BJ (cell line): Measurements from ENCODE around the gene CFAP97D2. TPM values are rescaled to one million over a fixed set of nuclear protein-coding genes. Genes with fewer than 3 reads are reported as not detected.
A peak's percentile ranks its signal among the peaks of the same experiment; 100 is the strongest.
"Not testable (repeated sequence)": the region's sequence is repeated elsewhere in the genome, so short reads cannot be mapped to it uniquely, and the experiment has no call there.

Experiments used
- CTCF ChIA-PET: fragments of 350-600 bp; formaldehyde crosslinking; extraction: SDS; loops from one replicate; lab custom pipeline; 2021; ENCODE audit warnings: antibody characterized with exemption, inconsistent platforms; lab: Yijun Ruan, JAX
- POLR2A ChIA-PET: fragments of 300-600 bp; sonication (Branson Sonifier 250); formaldehyde crosslinking; extraction: SDS; loops from one replicate; lab custom pipeline; 2021; ENCODE audit warnings: antibody characterized with exemption; lab: Charles Lee
- DNase-seq: peaks from one replicate; pipeline ENCODE4 v3.0.0-alpha.2; 2011; ENCODE audit warnings: low read depth
- H3K27me3 ChIP-seq: 2 replicates; pipeline ENCODE4 v1.6.0; 2011; ENCODE audit warnings: low read length; ENCODE audit not compliant: control insufficient read depth, insufficient read depth
- H3K36me3 ChIP-seq: 2 replicates; pipeline ENCODE4 v1.5.1; 2011; ENCODE audit warnings: low read length; ENCODE audit not compliant: control insufficient read depth, insufficient read depth
- H3K4me3 ChIP-seq: 2 replicates; pipeline ENCODE4 v1.5.1; 2011; ENCODE audit warnings: low read depth, mild to moderate bottlenecking, control low read depth, low read length
- polyA plus RNA-seq: library from polyadenylated mRNA; depleted of rRNA; stranded (reverse); fragments of >200 nt; gene quantifications from 2 replicates; pipeline ENCODE4 v1.2.3, GENCODE V29; 2011
- TF ChIP-seq, protein P1 (sequence below): IDR thresholded peaks from 2 replicates; pipeline ENCODE4 v1.5.1; 2011; ENCODE audit warnings: low read depth, mild to moderate bottlenecking, control low read depth, inconsistent platforms, low read length, moderate library complexity; ENCODE audit not compliant: insufficient read depth

Gene CFAP97D2
- polyA plus RNA-seq, 1 experiment, result not detected

DNA sequence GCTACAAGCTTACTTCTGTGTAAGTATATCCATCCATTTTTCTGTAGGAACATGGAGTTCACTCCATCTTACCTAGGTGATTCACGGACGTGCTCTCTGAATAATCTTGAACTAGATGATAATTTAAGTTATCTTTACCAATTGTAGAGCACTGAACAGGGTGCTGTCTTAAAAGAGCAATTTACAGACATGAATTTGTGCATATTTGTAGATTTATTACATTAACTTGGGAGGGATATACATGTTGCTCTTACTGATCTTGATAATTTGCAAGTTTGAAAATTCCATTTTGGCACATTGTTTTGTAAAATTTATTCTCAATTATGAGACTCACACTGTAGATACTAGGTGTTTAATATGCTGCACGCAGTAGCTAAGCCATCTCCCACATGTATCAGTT is 64.9 kb downstream of the CFAP97D2 start:
- TF ChIP-seq, protein P1, sequence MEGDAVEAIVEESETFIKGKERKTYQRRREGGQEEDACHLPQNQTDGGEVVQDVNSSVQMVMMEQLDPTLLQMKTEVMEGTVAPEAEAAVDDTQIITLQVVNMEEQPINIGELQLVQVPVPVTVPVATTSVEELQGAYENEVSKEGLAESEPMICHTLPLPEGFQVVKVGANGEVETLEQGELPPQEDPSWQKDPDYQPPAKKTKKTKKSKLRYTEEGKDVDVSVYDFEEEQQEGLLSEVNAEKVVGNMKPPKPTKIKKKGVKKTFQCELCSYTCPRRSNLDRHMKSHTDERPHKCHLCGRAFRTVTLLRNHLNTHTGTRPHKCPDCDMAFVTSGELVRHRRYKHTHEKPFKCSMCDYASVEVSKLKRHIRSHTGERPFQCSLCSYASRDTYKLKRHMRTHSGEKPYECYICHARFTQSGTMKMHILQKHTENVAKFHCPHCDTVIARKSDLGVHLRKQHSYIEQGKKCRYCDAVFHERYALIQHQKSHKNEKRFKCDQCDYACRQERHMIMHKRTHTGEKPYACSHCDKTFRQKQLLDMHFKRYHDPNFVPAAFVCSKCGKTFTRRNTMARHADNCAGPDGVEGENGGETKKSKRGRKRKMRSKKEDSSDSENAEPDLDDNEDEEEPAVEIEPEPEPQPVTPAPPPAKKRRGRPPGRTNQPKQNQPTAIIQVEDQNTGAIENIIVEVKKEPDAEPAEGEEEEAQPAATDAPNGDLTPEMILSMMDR, result no peak
- DNase-seq, result no peak
- H3K27me3 ChIP-seq, result no peaks in the 10 kb centered on the region
- ChIA-PET CTCF (no interaction called here), POLR2A (no interaction called here)
- no peak overlapping the region for H3K4me3 ChIP-seq
- peaks cover 21% of the 10 kb centered on the region for H3K36me3 ChIP-seq

DNA sequence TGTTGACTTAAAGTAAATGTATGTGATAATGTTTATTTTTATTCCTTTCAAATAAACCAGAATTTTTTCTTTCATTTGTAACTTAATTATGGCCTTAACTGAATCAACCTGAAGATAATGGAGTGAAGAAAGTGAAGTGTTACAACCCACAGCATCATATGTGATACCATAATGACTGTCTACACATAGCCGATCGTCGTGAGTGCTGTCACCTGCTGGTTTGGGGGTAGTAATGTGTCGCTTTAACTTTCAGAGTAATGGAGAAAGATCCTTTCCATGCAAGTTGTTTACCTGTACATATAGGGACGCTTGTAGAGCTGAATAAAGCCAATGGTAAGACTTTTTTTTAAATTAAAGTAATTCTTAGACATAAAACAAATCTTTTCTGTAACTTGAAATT is 65.6 kb downstream of the CFAP97D2 start:
- TF ChIP-seq, protein P1, result no peak

DNA sequence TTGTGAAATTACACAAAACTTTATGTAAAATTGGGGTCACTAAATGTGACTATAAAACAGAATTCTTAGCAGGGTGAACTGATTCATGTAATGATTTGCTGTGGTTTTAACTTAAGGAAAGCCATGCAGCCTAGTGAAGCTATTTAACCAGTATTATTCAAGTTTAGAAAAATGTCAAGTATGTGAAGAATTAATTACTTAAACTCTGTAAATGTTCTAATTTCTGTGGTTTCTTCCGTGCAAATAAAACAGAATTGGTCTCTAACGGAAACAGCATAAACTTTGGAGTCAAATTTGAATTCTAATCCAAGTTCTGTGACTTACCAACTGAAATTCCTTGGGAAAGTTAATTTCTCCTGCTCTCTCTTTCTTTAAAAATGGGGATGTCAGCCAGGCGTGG is 69.0 kb downstream of the CFAP97D2 start:
- TF ChIP-seq, protein P1, result no peak
- Histone ChIP-seq H3K27me3 (no peaks in the 10 kb centered on the region), H3K36me3 (peaks cover 19% of the 10 kb centered on the region), H3K4me3 (no peak overlapping the region)
- POLR2A ChIA-PET, result no interaction called here
- peak; percentile 81 for DNase-seq
- CTCF ChIA-PET, result interaction anchor here (1.3 kb wide), 1 partner anchor 13 kb away, joined by 3 read pairs; no protein-coding TSS in a partner anchor

More for the DNA sequence above, 65.6 kb downstream of the CFAP97D2 start:
- DNase-seq, result no peak
- H3K36me3 ChIP-seq, result peaks cover 21% of the 10 kb centered on the region
- ChIA-PET CTCF (no interaction called here), POLR2A (no interaction called here)
- no peak overlapping the region for H3K4me3 ChIP-seq
- no peaks in the 10 kb centered on the region for H3K27me3 ChIP-seq

DNA sequence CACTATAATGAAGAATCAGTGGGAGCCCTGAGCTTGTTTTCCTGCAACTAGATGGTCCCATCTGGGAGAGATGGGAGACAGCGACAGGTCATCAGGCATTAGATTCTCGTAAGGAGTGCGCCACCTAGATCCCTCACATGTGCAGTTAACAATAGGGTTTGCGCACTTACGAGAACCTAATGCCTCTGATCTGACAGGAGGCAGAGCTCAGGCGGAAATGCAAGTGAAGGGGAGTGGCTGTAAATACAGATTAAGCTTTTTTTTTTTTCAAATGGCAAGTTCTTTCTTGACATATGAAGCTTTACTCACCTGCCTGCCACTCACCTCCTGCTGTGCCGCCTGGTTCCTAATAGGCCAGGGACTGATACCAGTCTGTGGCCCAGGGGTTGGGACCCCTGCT is 70.0 kb downstream of the CFAP97D2 start:
- H3K4me3 ChIP-seq, result no peak overlapping the region
- no peak for DNase-seq
- TF ChIP-seq, protein P1, result no peak
- H3K36me3 ChIP-seq, result peaks cover 19% of the 10 kb centered on the region
- ChIA-PET POLR2A (no interaction called here), CTCF (interaction anchor here (1.3 kb wide), 2 partner anchors 12 to 93 kb away, joined by 3 to 4 read pairs; no protein-coding TSS in a partner anchor)
- H3K27me3 ChIP-seq, result no peaks in the 10 kb centered on the region

DNA sequence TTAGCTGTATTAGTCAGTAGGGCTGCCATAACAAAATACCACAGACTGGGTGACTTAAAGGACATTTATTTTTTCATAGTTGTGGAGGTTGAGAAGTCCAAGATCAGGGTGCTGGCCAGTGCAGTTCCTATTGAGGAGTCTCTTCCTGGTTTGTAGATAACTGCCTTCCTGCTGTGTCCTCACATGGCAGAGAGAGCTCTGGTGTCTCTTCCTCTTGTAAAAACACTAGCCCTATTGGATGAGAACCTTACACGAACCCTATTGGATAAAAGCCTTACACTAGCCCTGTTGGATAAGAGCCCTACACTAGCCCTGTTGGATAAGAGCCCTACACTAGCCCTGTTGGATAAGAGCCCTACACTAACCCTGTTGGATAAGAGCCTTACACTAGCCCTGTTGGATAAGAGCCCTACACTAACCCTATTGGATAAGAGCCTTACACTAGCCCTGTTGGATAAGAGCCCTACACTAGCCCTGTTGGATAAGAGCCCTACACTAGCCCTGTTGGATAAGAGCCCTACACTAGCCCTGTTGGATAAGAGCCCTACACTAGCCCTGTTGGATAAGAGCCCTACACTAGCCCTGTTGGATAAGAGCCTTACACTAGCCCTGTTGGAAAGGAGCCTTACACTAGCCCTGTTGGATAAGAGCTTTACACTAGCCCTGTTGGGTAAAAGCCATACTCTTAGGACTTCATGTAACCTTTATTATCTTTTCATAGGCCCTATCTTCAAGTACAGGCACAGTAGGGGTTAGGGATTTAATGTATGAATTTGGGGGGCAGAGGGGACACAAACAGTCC is 72.8 kb downstream of the CFAP97D2 start:
- CTCF ChIA-PET, DNase-seq, H3K27me3 ChIP-seq, POLR2A ChIA-PET, H3K4me3 ChIP-seq: not testable (repeated sequence)
- peaks cover 13% of the 10 kb centered on the region for H3K36me3 ChIP-seq

DNA sequence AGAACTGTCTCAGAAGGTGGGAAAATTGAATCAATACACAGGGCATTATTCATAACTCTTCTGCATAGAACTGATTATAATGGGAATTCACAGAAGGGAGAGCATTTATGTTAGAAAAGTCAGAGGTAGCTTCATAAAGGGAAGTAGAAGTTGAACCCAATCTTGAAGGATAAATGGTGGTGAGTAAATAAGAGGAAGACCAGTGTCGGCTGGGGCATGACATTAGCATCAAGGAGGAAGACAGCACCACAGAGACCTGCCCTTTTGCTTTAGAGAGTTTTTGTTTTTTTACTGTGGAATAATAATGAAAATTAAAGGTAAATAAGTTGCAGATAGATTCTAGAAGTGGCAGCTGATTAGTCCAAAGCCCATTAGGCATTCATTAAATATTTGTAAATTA is 77.5 kb downstream of the CFAP97D2 start:
- Histone ChIP-seq H3K27me3 (no peaks in the 10 kb centered on the region), H3K4me3 (no peak overlapping the region), H3K36me3 (peaks cover 15% of the 10 kb centered on the region)
- TF ChIP-seq, protein P1, result no peak
- ChIA-PET POLR2A (no interaction called here), CTCF (interaction anchor here (1.0 kb wide), 1 partner anchor 383 kb away, joined by 3 read pairs; no protein-coding TSS in a partner anchor)
- no peak for DNase-seq
